Right renal pelvis (tissue), 4 donors: Measurements from ENCODE around the gene PNKP. TPM values are rescaled to one million over a fixed set of nuclear protein-coding genes. Genes with fewer than 3 reads are reported as not detected.

Source experiments
- DNase-seq, 4 donors: peaks; one replicate each; pipeline ENCODE4 v3.0.0-alpha.2; 2013; ENCODE audit warnings: low read depth in 4 of 4, low spot score in 3 of 4, missing footprints in 1 of 4
- polyA plus RNA-seq, 4 donors: library from polyadenylated mRNA; unstranded; fragments of 120-200 nt; gene quantifications; one replicate each; pipeline ENCODE4 v1.2.1, GENCODE V29; 2013; ENCODE audit not compliant: insufficient read length in 4 of 4

Gene PNKP
- 10 to 100 TPM; 42.7 to 57.9 (median 46.3) TPM for polyA plus RNA-seq

DNA sequence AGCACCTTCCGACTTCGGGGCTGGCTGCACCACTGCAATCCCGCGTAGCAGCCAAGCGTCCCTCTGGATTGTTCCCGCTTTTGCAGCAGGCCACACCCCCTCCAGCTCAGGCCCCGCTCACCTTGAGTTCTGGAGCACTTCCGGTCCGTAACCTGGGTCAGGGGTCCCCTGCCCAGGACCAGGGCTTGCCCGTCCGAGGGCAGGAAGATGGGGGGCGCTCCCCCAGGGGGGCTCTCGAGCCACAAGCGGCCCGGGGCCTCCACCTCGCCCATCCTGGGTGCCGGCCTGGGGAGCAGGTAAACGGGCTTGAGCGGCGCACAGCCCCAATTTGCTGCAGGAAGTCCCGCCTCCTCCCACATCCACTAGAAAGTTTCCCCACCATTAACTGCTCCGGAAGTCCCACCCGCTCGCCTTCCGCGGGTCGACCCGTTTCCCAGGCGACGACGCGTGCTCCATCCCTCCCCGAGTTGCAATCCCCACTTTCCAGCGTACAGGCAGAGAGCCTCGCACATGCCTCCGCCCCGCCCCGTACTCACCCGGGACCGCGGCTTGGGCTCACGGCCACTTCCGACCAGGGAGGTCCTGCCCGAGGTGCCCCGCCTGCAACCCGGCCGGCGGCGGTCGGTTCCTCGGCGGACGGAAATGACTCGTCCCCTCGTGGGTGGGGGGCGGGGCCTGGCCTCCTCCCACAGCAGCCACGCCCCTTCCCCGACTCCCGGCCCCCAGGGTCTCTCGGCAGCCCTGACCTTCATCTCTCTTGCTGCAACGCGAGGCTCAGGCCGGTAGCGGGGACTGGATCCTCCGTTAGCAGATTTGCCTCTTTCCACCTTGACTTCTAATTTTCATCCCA is at the start of gene PNKP:
Gene PNKP (minus strand): TSS at position 644 of the 850 bp plus-strand sequence. CDS start 372 bp downstream, at position 272.
- peak in 3 of 4 donors; percentile 77 to 93 (median 89) for DNase-seq

DNA sequence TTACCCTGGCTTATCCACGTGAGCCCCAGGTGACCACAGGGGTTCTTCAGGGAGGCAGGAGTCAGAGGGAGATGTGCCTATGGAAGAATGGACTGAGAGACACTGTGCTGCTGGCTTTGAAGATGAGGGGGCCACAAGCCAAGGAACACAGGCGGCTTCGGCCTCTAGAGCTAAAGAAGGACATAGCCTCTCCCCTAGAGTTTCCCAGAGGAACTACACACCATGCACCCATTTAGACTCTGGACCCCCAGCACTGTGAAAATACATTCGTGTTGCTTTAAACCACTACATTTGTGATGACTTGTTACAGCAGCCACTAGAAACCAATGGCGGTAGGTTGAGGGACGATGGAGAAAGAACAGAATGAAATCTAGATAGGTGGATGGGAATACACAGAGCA is 47.9 kb upstream of the PNKP start:
- no peak for DNase-seq

DNA sequence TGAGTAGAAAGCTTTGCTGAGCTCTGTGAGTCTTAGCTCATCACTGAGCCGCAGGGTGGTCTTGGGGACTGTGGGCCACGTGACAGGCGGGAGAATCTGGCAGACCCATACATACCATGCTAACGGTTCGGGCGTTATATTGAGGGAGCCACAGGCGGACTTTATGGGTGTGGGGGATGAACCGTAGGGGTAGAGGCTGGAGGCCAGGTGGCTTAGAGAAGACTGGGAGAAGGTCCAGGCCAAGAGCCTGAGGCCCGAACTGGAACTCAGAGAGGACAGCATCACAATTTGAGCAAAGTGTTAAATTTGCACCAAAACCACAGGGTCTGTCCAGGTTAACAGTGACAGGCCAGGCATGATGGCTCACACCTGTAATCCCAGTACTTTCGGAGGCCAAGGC is 46.3 kb upstream of the PNKP start:
- no peak for DNase-seq

DNA sequence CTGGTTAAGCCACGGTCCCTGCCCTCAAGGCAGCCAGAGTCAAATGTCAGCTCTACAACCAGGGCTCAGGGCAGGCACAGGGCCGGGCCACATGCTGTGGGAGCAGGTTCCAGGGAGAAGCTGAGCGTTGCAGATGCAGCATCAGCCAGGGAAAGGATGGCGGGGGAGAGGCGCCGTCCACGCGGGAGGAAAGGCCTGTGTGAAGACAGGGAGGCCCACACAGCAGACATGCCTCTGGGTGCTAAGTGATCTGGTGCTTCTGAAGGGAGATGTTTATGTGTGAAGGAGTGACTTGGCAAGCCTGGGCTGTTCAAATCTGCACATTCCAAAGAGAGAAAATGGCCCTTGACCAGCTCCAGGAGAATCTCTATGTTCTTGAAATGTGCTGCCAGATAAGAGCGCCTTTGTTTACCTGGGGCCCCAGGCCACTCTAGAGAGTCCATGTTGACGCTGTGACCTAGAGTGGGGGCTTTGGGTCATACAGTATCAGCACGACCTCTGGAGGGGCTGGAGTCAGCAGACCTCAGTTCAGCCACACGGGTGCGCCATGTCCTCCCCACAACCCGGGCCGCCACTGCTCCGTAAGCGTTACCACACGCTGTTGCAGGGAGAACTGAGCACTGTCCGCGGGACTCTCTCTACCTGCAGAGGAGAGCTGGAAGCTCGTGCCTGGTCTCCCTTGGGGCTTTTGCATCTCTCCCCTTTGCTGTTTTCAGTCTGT is 45.7 kb upstream of the PNKP start:
- no peak for DNase-seq

DNA sequence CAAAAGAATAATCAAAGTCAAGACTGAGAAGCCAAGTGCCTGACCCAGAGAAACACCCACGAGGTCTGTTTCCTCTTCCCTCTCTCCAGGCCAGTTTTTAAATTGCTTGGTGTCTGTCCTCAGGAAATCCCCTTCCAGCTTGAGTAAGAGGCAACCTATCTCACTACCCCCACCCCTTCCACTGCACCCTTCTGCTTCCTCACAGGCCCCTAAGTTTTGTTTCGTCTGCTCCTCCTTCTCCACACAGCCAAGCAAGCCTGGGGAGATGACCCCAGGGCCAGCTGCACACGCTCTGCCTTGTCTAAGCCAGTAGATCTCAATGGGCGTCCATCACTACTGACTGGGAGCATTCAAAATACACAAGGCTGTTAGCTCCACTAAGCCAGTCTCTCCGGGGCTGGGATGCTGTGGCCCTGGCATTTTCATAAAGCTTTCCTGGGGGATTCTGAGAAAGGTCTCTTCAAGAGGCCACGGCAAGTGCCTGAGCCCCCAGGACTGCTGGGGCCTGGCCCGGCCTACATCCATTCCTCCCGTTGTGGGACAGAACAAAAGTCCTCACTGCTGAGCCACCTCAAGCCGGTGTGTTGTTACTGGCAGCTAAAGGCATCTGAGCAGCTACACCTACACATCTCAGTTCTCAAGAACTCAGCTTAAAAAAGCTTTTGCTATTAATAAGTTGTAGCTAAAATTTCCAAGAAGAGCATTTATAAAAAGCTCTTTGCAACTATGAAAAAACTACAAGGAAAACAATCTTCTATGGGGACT is 44.2 kb upstream of the PNKP start:
- DNase-seq, result no peak

DNA sequence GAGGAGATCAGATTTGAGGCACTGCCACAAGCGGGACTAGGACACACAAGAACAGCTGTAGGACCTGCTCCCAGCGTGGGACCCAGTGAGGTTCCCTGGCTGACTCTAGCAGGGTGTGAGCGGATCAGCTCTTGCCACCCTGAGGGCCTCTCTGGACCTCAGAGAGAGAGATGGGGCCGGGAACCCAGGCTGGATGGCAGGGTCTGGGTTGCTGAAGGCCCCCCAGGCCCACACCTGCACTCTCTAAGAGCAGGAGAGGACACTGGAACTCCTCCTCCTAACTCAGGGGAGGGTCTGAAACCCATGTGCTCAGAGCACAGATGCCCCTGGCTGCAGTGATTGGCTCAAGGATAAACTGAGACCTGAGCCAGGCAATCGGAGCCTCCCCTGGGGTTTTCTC is 42.8 kb upstream of the PNKP start:
- no peak for DNase-seq

DNA sequence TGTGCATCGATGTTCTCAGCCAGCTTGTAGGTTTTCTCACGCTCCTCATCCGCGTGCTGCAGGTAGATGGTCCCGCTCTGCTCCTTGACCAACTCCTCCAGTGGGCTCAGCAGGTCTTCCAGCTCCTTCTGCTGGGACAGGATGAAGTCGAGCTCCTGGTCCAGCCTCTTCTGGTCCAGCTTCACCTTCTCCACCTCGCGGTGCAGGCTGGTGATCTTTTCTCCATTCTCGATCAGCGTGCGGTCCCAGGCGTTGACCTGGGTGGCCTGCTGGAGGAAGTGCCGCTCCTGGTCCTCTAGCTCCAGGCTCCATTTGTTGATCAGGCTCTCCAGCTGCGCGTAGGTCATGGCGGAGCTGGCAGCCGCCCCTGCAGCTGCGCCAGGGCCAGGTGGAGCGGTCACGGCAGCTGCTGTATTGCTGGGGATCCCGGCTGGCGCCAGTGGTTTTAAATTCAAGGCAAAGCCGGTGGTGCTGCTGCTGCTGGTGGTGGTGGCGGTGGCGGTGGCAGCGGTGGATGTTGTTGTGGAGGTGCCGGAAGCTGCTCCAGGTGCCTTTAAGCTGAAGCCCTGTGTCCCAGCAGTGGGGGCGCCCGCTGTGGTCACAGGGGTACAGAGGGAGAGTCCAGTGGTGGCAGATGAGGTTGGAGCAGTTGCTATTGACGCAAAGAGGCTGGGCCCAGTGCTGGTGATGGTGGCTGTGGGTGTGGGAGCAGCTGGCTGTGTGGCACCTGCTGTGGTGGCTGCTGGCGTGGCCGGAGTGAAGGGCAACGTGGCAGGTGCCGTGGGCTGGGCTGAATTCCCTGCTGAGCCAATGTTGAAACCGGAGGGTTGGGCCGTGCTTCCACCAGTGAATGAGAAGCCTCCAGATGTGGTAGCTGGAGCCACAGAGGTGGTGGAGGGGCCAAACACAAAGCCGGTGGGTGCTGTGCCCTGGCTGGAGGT is 41.4 kb upstream of the PNKP start:
- no peak for DNase-seq

DNA sequence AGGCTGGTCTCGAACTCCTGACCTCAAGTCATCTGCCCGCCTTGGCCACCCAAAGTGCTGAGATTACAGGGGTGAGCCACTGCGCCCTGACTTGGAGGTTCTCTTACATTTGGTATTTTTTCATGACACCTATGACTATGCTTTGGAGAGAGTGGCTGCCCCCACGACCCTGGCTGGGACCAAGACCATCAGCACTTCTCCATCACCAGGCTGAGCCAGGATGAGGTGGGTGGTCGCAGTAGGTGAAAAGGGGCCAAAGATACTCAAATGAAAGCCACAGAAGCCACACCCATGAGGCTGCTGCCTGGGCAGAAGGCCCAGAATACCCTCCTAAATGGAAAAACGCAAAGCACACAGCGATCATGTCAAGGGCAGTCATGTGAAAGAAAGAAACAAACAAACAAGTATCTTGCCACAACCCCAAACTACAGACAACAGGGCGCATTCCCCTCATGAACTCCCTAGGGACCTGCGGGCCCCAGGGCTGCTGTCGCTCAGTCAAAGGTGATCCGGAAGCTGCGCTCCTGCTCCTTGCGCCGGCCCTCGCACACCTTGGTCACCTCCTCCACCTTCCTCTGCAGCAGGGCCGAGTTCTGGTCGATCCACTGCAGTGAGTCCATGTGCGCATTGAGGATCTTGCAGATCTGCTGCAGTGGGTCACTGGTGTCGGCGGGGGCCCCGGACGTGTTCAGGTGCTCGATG is 40.5 kb upstream of the PNKP start:
- DNase-seq, result no peak

DNA sequence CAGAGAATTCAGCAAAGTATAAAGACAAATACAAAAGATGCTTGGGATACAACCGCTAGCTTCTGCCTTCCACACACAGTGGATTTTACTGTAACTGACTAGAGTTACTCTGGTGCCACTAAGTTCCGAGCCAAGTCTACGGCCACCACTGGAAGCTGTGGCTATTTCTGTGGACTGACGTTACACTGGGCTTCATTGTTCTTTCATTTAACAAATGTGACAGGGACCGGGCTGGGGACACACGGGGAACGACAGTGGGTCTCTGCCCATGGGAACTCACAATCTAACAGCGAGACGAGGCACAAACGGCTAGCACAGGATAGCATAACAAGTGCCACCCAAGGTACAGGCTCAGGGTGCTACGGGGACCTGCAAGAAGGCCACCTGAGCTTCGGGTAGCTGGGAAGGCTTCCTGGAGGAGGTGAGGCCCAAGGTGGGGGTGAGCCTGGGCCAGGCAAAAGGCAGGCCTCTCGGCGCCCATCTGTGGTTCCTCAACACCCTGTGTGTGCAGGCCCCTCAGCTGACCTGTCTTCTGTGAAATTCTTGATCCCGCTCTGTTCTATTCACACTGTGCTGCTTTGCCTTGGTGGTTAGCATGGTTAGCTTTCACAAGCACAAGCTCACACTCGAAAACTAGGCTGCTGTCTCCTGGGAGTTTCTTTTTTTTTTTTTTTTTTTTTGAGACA is 39.6 kb upstream of the PNKP start:
- no peak for DNase-seq

DNA sequence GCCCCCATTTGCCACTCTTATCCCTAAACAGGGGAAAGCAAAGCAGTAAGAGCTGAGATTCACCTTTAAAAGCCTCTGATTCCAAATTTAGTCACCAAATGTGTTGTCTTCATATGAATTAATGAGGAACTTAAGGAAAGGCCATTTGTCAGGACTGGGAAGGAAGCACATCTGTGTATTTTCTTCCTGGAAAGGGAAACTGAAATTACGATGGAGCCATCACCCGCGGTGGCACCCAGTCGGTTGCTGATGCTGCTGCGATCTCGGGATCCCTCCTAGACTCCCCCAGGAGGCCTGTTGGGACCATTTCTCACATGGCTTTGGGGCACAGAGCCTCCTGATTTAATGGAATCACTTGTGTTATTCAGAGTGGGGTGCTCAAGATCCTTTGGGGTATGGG is 36.8 kb upstream of the PNKP start:
- no peak for DNase-seq

DNA sequence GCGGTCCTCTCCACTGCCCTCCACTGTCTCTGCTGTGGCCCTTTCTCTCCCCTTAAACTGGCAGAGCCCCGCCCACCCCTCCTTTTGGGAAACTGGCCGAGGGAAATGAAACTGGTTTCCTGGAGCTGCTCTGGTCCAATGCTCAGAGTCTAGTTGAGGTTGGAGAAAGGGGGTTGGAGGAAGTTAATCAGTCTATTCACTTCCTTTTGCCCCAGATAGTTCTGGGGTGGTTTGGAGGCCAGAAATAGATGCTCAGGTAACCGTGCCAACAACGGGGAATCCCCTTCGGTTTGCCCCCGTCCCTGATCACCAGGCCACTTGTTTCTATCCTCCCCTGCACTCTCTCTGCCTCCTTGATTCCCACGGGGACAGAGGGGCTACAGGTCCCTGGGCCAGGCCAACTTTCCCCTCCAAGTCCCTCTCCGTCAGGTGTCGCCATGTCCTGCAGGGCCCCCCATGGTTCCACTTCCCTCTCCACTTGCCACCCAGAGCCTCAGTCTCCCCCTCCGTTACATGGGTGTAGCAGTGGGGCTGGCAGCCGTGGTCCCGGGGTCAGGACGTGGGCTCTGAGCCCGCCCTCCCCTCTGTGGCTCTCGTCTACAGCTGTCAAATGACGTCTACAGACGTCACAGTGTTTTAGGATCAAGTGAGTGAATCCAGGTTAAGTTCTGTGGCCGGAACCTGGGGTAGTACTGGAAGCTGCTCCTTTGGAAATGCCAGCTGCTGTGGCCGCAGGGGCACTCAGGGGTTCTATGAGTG is 29.7 kb upstream of the PNKP start, which contains the start of gene IL4I1:
Gene IL4I1 (minus strand): TSS at position 25 of the 759 bp plus-strand sequence. CDS start 727 bp downstream, outside the sequence.
- no peak for DNase-seq

DNA sequence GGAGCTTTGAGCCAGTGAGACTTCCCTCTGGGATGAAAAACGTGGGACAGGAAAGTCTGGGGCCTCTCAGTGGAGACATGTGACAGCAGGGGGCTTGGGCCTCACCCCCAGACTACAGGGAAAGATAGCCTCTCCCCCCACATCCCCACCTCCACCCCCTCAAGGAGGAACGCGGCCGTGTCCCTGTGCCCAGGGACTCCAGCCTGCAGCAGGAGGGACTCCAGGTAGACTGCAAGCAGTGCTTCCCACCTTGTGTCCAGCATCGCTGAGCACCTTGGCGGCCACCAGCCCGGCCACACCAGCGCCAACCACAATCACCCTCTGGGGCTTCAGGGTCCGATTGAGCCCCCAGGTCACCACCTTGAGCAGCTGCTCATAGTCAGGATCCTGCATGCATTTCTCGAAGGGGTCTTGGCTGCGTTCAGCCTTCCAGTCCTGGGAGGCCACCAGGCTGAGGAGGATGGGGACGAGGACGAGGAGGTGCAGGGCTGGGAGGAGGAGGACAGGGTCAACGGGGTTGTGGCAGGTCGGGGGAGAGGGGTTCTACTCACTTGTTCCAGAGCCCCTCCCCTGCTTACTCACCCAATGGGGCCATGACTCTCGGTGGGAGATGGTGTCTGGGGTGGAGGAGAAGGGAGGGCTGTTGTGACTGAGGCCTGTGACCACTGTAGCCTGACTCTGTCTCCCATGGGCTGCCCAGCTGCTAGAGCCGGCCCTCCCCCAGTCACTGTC is 28.4 kb upstream of the PNKP start:
- DNase-seq, result no peak

DNA sequence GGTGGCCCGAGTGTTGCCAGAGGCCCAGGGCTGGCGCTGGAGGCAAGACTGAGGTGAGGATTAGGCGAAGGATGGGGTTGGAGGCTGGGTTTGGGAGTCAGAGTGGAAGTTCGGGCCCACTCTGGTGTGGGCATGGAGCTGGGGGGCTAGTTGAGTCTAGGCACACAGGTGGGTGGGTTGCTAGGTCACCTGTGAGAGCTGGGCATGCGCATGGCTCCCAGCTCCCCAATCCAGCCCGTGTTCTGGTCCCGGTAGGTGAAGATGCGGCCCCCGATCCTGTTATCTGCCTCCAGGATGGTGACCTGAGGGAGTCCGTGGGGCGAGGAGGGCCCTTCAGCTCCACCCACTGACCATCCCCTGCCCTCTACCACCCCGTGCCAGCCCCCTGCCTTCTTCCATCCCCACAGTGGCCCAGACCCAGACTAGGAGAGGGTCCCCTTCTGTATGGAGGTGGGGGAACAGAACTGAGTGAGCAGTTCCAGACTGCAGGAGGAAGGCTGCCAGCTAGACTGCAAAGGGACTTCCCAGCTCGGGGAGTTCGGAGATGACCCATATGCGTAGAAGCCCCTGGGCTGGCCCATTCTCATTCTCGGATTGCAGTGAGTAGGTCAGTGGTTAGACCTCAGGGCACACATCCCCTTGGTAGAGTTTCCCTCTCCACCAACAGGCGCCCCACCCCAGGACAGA is 27.6 kb upstream of the PNKP start:
- no peak for DNase-seq

DNA sequence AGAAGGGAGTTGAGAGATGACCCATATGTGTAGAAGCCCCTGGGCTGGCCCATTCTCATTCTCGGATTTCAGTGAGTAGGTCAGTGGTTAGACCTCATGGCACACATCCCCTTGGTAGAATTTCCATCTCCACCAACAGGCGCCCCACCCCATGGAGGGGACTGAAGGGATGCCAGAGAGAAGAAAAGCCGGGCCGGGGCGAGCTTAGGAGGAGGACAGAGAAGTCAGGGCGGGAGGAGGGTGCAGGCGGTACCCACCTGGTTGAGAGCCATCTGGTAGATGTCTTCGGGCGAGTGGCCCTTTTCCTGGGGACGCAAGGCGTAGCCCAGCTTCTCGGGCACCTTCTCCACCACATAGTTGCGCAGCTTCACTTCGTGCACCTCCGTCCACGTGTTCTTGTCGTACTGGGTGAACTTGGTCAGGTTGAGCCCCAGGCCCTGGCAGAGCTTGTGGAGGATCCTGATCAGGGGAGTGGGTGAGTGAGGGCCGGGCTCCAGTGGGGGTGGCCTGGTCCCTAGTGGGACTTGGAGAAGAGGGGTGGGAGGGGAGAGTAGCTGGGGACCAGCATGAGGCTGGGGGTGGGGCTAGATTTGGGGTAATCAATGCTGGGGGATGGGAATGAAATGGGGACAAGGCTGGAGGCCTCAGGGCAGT is 26.8 kb upstream of the PNKP start:
- DNase-seq, result no peak

DNA sequence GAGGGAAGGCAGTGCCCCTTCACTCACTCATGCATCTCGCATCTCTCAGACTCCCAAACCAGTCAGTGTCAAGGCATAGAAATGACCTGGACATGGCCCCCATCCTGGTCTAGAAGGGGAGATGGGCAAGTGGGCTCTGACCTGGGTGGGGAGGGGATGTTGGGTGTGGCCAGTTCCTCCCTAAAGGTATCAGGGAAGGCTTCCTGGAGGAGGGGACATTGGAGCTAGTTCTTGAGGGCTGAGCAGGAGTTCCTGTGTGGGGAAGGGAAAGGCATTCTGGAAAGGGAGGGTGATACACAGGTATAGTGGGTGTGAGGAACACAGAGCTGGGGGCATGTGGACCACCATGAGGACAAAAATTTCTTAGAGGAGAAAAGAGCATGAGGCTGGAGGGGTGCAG is 25.3 kb upstream of the PNKP start:
- DNase-seq, result no peak

DNA sequence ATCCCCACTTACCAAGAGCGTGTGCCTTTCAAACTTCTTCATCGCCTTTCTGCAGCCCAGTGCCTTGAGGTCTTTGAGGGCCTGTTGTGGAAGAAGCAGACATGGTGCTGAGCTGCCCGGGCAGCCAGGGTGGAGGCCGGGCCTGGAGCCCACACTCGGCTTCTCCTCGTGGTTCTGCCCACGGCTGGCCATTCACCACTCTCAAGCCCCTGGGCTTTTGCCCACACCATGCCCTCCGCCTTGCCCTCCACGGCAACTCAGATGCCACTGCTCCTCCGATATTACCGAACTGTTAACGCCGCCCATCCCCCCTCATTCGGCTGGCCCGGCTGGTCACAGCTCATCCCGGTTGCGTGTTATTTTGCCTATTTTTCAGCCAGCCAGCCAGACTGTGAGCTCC is 24.0 kb upstream of the PNKP start:
- no peak for DNase-seq
